Gastroesophageal sphincter (tissue), 3 donors: ENCODE results near the gene CIAO2A.

ENCODE experiments used
- CTCF ChIP-seq, 4 experiments: fragments of 200-600 bp in 2 of 4; fragments of 450-650 bp in 2 of 4; sonication (generic) in 1 of 4; IDR thresholded peaks; one replicate each; pipeline ENCODE4 v1.5.1; 2017 to 2019; ENCODE audit warnings: antibody characterized with exemption in 4 of 4, mild to moderate bottlenecking in 2 of 4, moderate library complexity in 2 of 4
- EP300 ChIP-seq: sonication (generic); formaldehyde crosslinking; IDR thresholded peaks from one replicate; pipeline ENCODE4 v1.6.1; 2017; ENCODE audit warnings: antibody characterized with exemption, mild to moderate bottlenecking
- POLR2A ChIP-seq, 2 donors: fragments of 450-650 bp; IDR thresholded peaks; one replicate each; pipeline ENCODE4 v1.6.1; 2017; ENCODE audit warnings: antibody characterized with exemption in 2 of 2, mild to moderate bottlenecking in 2 of 2, moderate library complexity in 1 of 2
- POLR2AphosphoS5 ChIP-seq: sonication (generic); formaldehyde crosslinking; IDR thresholded peaks from one replicate; pipeline ENCODE4 v1.6.1; 2017; ENCODE audit warnings: antibody characterized with exemption

GRCh38 chr15:64048781-64049460 is 44.7 kb downstream of the CIAO2A start:
- no peak for TF ChIP-seq POLR2AphosphoS5
- no peak for TF ChIP-seq CTCF (IDR thresholded peaks at IDR 0.05)
- no peak for TF ChIP-seq EP300
- TF ChIP-seq POLR2A (IDR thresholded peaks at IDR 0.05) = no peak
